ENCODE data around the gene ANKS6.

GRCh38 chr9:98719055-98719454 is 77.3 kb downstream of the ANKS6 start:
- TF ChIP-seq POLR2A (IDR thresholded peaks at IDR 0.05; ENCODE audit: low read length) (no peak), GATA1 (IDR thresholded peaks at IDR 0.05; ENCODE audit: low read depth, low read length) (no peak)

Measured in erythroblast (primary cell).